ENCODE measurements around the gene IPO9. TPM values are rescaled to one million over a fixed set of nuclear protein-coding genes. Genes with fewer than 3 reads are reported as not detected.

IPO9 gene
- total RNA-seq, 2 experiments from 2014 or later = 50.4 to 51.2 TPM

DNA sequence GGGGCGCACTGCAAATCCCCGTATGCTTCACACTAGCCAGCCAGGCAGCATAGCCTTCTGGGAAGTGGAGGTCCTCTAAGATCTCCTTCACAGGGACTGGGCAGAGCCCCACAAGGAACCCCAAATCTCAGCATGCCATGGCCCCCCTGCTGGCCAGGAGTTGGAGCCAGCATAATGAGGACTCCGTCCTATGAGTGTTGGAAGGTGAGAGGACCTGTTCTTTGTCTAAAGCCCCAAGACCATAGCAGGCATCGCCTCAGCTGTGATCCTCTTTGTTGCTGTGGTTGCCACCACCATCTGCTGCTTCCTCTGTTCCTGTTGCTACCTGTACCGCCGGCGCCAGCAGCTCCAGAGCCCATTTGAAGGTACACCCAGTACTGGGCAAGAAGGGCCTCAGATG lies 61.3 kb downstream of the IPO9 start:
- H3K4me1 Mint-ChIP-seq = peaks cover 2% of the 10 kb centered on the region
- POLR2A ChIA-PET = no interaction called here
- H3K27me3 Mint-ChIP-seq = peaks cover 50% of the 10 kb centered on the region
- no peak overlapping the region for H3K27ac Mint-ChIP-seq
- no peak overlapping the region for H3K4me3 Mint-ChIP-seq
- no peak for ATAC-seq (ENCODE audit: low read depth)
- DNase-seq = no peak
- H3K9me3 Mint-ChIP-seq = no peaks in the 10 kb centered on the region
- no peaks in the 10 kb centered on the region for H3K36me3 Mint-ChIP-seq

DNA sequence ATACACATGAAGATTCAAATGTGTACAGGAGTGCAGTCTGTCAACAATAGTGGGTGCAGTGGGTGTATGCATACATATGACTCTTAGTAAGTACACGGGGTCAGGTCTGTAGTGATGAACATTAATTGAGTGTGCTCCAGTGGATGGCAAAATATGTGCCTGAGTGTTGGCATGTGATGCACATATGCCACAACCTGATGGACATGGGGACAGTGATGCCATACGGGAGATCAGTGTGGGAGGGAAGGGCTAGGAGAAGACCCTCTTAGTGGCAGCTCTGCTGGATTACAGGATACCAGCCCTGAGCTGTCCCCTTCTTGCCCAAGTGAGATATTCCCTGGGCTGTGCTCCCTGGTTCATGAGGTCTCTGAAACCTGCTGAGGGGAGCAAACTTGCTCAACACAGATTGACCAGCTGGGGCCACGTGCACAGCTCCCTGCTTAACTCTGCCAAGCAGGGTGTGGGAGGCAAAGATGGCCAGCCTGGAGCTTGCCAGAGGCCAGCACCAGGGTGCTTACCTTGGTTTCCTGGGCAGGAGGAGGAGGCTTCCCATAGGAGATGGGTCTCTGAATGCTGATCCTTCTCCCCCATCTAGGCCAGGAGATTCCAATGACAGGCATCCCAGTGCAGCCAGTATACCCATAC lies 62.0 kb downstream of the IPO9 start:
- H3K27ac Mint-ChIP-seq = no peak overlapping the region
- H3K4me3 Mint-ChIP-seq = no peak overlapping the region
- ATAC-seq (ENCODE audit: low read depth) (no peak), DNase-seq (no peak)
- no peaks in the 10 kb centered on the region for H3K36me3 Mint-ChIP-seq
- peaks cover 47% of the 10 kb centered on the region for H3K27me3 Mint-ChIP-seq
- peaks cover 3% of the 10 kb centered on the region for H3K4me1 Mint-ChIP-seq
- H3K9me3 Mint-ChIP-seq = no peaks in the 10 kb centered on the region
- POLR2A ChIA-PET = no interaction called here

DNA sequence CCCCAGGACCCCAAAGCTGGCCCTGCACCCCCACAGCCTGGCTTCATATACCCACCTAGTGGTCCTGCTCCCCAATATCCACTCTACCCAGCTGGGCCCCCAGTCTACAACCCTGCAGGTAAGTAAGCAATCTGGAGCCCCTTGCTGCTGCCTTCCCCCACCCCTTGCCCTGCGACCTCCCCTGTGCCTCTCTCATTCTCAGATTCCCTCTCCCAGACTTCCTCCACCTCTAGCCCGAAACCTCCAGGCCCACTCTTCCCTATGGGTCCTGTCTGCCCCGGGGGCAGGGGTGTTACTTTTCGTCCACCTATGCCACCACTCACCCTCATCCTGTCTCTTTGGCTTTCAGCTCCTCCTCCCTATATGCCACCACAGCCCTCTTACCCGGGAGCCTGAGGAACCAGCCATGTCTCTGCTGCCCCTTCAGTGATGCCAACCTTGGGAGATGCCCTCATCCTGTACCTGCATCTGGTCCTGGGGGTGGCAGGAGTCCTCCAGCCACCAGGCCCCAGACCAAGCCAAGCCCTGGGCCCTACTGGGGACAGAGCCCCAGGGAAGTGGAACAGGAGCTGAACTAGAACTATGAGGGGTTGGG lies 62.6 kb downstream of the IPO9 start:
- Mint-ChIP-seq H3K27me3 (peaks cover 47% of the 10 kb centered on the region), H3K27ac (no peak overlapping the region), H3K4me1 (peaks cover 10% of the 10 kb centered on the region), H3K36me3 (no peaks in the 10 kb centered on the region), H3K9me3 (no peaks in the 10 kb centered on the region), H3K4me3 (no peak overlapping the region)
- POLR2A ChIA-PET = no interaction called here
- DNase-seq (no peak), ATAC-seq (ENCODE audit: low read depth) (no peak)

DNA sequence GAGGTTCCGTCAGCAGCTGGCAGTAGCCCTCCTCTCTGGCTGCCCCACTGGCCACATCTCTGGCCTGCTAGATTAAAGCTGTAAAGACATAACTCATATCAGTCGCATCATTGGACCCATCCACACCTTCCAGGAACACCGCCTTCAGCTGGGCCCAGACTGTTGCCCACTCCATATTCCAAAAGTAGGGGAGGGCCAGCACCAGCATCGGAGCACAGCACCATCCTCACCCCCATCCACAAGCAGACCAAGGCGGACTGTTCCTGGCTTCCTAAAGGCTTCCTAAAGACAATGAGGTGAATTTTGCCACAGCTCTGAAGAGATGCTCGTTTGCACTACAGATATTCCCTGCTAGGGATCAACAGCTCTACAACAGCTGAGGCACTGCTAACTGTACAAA lies 63.3 kb downstream of the IPO9 start:
- Mint-ChIP-seq H3K4me1 (peaks cover 10% of the 10 kb centered on the region), H3K9me3 (no peaks in the 10 kb centered on the region), H3K36me3 (no peaks in the 10 kb centered on the region), H3K4me3 (no peak overlapping the region), H3K27ac (no peak overlapping the region), H3K27me3 (peaks cover 40% of the 10 kb centered on the region)
- no peak for ATAC-seq (ENCODE audit: low read depth)
- POLR2A ChIA-PET = interaction anchor here (1.1 kb wide), 1 partner anchor 9 kb away, joined by 3 read pairs; no protein-coding TSS in a partner anchor
- no peak for DNase-seq

DNA sequence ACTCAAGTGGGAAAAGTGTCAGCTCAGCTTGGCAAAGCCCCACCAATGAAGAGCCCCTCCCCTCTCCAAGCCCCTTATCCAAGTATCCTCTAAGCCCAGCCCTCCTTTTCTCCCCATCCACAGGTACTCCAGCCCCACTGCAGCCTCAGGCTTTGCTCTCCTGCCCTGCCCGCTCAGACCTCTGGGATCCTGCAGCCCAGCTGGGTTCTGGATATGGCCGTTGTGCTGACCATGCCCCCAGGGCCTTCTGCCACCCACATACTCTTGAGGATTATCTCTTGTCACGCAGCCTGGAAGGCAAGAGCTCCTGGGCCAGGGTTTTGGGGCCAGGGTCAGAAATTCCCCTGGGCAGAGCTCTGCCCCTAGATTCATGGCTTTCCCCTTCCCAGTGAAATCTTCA lies 64.5 kb downstream of the IPO9 start:
- Mint-ChIP-seq H3K27ac (no peak overlapping the region), H3K4me1 (peaks cover 10% of the 10 kb centered on the region), H3K4me3 (no peak overlapping the region), H3K36me3 (no peaks in the 10 kb centered on the region), H3K9me3 (no peaks in the 10 kb centered on the region), H3K27me3 (peaks cover 30% of the 10 kb centered on the region)
- ATAC-seq (ENCODE audit: low read depth) (no peak), DNase-seq (no peak)
- POLR2A ChIA-PET = no interaction called here

DNA sequence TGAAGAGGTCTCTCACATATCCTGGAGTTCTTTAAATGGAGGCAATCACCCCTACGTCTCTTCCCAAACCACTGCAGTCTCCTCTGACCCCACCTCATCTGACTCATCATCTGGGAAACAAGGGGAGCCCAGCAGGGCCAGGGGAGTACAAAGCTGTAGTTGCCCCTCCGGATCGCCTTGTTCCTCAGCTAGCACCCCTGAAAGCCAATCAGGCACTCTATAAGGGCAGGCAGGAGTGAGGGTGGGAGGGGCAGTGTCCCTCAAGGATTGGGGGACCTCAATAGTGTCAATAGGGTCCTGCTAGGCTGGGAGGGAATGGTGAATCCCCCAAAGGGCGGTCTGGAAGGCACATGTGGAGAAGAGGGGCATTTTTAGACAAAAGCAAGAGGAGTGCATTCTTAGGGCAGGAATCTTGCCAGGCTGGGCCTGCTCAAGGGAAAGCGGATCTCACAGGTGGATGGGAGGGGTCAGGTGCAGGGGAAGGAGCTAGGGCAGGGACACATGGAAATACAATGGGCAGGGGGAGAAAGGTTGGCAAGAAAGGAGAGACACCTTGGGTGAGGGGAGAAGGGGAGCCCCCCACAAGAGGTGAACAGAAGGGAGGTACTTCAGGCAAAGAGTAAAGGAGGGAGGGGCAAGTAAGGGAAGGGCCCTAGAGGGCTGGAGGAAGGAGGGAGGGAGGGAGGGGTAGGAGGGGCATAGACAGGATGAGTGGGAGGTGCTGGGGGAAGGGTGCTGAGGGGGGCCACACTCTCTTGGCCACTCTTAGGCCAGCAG lies 65.6 kb downstream of the IPO9 start:
- Mint-ChIP-seq H3K27ac (no peak overlapping the region), H3K27me3 (peaks cover 28% of the 10 kb centered on the region), H3K36me3 (no peaks in the 10 kb centered on the region), H3K4me3 (no peak overlapping the region), H3K4me1 (peaks cover 10% of the 10 kb centered on the region), H3K9me3 (no peaks in the 10 kb centered on the region)
- no peak for ATAC-seq (ENCODE audit: low read depth)
- no peak for DNase-seq
- POLR2A ChIA-PET = interaction anchor here (1.2 kb wide), 1 partner anchor 8 kb away, joined by 4 read pairs; no protein-coding TSS in a partner anchor

DNA sequence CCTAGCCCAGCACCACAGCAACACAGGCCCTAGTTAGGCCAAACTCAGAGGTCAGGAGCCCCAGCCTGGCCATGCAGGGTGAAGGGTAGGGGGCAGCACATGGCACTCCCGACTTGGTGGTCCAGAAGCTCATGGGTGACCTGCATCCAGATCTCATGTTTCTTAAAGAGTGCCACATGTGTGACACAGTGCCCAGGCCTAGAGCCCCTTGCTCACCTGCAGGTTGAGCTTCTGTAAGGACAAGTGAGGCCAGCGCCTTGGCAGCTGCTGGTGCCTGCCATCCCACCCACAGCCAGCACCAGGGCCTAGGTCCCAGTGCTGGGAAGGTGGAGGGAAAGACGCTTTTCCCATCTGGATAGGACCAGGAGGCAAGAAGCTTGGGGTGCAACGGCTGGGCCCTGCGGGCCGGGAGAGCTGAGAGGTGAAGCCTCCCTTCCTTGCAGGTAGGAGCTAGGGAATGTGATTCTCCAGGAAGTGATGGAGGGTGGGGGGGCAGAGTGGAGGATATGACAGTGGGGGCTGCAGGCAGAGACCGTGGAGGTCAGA lies 66.2 kb downstream of the IPO9 start:
- Mint-ChIP-seq H3K27me3 (peaks cover 25% of the 10 kb centered on the region), H3K4me3 (no peak overlapping the region), H3K4me1 (peaks cover 10% of the 10 kb centered on the region), H3K9me3 (no peaks in the 10 kb centered on the region), H3K27ac (no peak overlapping the region), H3K36me3 (no peaks in the 10 kb centered on the region)
- DNase-seq = peak; percentile 33
- ATAC-seq (ENCODE audit: low read depth) = no peak
- POLR2A ChIA-PET = interaction anchor here (1.2 to 1.6 kb wide), 3 partner anchors 8 to 79 kb away, joined by 4 to 10 read pairs (median 6); partner anchors contain the start of gene TIMM17A

DNA sequence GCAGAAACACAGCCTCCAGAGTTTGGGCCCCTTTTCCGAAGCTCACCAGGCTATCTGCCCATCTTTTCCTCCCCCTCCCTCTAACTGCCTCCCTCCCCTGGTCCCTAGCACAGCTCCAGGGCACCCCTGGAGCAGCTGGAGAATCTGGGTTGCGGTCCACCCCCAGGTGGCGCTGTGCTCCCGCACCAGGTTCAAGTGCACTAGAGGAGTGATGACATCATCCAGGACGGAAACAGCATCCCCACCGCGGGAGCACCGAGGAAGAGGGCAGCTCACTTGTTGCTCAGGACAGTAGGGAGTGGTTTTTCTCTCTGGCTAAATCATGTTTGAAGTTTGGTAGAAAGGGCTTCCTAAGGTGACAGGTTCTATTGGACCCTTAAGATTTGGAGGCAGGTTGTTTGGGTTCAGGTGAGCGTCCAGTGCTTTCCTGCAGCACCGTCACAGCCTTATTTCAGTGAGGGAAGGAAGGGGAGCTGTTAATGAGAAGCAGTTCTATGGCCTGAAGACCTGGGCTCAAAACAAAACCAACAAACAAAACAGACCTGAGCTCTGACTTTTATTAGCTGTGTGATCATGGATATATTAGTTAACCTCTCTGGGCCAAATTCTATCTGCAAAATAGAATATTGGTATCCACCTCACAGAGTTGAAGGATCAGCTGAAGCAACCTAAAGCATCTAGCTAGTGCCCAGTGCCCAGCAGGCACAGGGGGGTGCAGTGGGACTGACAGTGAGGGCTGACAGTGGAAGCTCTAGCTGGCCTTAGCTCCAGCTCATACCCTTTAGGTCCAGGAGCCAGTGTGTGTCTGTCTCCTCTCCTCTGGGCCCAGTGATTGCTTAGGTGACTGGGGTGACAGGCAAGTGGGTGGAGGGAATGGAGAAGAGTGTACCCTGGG lies 67.2 kb downstream of the IPO9 start:
- Mint-ChIP-seq H3K27ac (peak overlapping the region; percentile 75), H3K4me1 (peaks cover 10% of the 10 kb centered on the region), H3K36me3 (no peaks in the 10 kb centered on the region), H3K27me3 (peaks cover 23% of the 10 kb centered on the region), H3K9me3 (no peaks in the 10 kb centered on the region), H3K4me3 (peak overlapping the region; percentile 64)
- POLR2A ChIA-PET = interaction anchor here (0.6 to 1.6 kb wide), 7 partner anchors 9 to 87 kb away, joined by 3 to 10 read pairs (median 4); partner anchors contain the start of genes RNPEP and TIMM17A
- ATAC-seq (ENCODE audit: low read depth) (peak; percentile 90), DNase-seq (peak; percentile 91)

DNA sequence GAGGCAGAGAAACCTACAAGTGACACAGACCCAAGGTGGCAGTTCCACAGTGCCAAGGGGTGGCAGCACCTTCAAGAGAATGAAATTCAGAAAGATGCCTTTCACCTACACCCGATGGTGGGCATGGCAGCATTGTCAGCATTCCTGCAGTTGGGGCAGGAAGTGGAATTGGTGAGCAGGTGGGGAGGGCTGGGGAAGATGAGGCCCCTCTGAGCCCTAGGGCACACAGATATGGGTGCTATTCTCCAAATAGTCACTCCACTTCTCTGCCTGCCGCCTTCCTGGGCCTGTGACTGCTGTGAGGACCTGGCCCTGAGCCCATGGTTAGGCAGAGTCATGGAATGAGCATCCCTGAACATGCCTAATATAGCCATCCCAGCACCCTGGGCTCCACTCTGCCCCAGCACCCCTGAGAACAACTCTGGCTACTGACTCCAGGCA lies 68.0 kb downstream of the IPO9 start:
- H3K9me3 Mint-ChIP-seq = no peaks in the 10 kb centered on the region
- H3K27me3 Mint-ChIP-seq = peaks cover 18% of the 10 kb centered on the region
- no peak overlapping the region for H3K4me3 Mint-ChIP-seq
- peak; percentile 28 for DNase-seq
- H3K27ac Mint-ChIP-seq = no peak overlapping the region
- peaks cover 10% of the 10 kb centered on the region for H3K4me1 Mint-ChIP-seq
- no peaks in the 10 kb centered on the region for H3K36me3 Mint-ChIP-seq
- no peak for ATAC-seq (ENCODE audit: low read depth)
- POLR2A ChIA-PET = interaction anchor here (0.6 to 1.6 kb wide), 2 partner anchors 23 to 77 kb away, joined by 3 to 6 read pairs; no protein-coding TSS in a partner anchor

DNA sequence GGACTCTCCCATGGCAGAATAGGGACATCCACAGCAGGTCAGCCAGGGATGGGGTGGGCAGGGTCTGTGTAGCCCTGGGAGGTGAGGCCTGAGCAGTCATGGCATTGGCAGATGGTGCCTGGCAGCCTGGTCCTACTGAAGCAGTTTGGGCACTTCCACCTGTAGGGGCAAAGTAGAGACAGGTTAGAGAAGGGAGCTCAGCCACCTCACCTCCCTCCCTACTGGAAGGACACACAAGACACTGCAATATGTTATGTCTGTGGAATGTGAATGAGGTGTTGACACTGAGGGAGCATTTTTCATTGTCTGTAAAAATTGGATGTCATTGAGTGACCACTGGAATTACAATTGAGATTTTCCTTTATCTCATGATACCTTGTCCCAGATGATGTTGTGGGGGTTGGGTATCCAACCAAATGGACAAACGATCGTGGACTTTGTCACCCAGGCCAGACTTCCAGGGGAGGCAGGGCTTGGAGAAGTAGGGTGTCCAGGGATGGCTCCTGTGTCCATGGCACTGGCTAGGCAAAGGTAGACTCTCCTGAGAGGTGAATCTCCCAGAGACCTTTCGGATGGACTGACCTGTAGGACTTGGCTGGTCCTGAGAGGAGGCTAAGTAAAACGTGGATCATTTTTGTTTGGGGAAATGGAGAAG lies 69.4 kb downstream of the IPO9 start:
- H3K4me1 Mint-ChIP-seq = peaks cover 10% of the 10 kb centered on the region
- H3K9me3 Mint-ChIP-seq = no peaks in the 10 kb centered on the region
- no peak overlapping the region for H3K4me3 Mint-ChIP-seq
- H3K36me3 Mint-ChIP-seq = no peaks in the 10 kb centered on the region
- POLR2A ChIA-PET = no interaction called here
- no peak overlapping the region for H3K27ac Mint-ChIP-seq
- DNase-seq (no peak), ATAC-seq (ENCODE audit: low read depth) (no peak)
- peaks cover 16% of the 10 kb centered on the region for H3K27me3 Mint-ChIP-seq

DNA sequence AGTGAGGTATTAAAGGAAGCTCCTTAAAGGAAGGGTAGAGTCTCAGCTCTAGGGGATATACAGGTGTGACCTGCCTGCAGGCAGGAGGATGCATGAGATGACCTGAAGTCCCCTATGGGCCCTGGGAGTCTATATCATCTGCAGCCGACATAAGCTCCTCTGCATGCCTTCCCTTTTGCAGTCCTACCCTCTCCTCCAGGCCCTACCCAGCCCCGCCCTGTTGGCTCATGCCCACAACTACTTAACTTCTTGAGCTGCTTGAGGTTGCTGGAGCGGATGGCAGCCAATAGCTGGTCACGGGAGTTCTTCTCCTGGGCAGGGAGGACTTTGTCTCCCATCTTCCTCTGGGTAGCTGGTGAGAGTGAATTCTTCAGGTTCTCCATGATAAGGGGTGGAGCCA lies 70.0 kb downstream of the IPO9 start:
- H3K27ac Mint-ChIP-seq = no peak overlapping the region
- POLR2A ChIA-PET = no interaction called here
- no peak for DNase-seq
- no peak overlapping the region for H3K4me3 Mint-ChIP-seq
- no peak for ATAC-seq (ENCODE audit: low read depth)
- H3K4me1 Mint-ChIP-seq = peaks cover 10% of the 10 kb centered on the region
- H3K27me3 Mint-ChIP-seq = peaks cover 12% of the 10 kb centered on the region
- H3K9me3 Mint-ChIP-seq = no peaks in the 10 kb centered on the region
- H3K36me3 Mint-ChIP-seq = no peaks in the 10 kb centered on the region

DNA sequence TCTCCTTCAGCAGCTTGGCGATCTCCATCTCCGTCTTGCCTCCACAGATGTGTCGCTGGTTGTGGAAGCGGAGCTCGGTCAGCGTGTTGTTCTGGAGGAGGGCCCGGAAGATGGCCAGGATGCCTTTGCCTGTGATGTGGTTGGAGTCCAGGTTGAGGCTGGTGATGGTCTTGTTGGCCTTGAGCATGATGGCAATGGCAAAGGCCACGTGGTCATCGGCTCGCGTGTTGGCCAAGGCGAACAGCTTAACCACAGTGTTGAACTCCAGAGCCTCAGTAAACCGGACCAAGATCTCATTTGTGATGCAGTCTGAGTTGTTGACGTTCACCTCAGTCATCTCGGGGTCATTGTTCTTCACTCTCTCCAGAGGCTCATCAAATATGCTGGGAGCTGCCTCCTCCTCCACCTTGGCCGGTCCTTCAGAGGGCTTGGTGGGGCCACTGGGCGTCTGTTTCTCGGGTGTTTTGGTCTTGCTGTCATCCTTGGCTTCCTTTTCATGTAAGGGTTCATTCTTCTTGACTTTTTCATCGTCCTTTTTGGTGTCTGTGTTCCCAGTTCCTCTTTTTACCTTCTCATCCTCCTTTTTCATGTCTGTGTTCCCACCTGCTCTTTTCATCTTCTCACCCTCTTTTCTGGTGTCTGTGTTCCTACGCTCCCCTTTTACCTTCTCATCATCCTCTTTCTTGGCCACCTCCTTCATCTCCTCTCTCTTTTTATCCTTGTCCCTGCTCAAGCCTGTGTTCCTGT lies 70.9 kb downstream of the IPO9 start:
- H3K36me3 Mint-ChIP-seq = no peaks in the 10 kb centered on the region
- ATAC-seq (ENCODE audit: low read depth) (no peak), DNase-seq (no peak)
- POLR2A ChIA-PET = no interaction called here
- H3K4me1 Mint-ChIP-seq = peaks cover 10% of the 10 kb centered on the region
- H3K4me3 Mint-ChIP-seq = no peak overlapping the region
- H3K27ac Mint-ChIP-seq = peak overlapping the region; percentile 37
- H3K27me3 Mint-ChIP-seq = peaks cover 14% of the 10 kb centered on the region
- H3K9me3 Mint-ChIP-seq = no peaks in the 10 kb centered on the region

Data from activated naive CD8-positive, alpha-beta T cell treated with anti-CD3 and anti-CD28 coated beads, Interleukin-2, amount 10 ng/mL, durations not matched to agents 7 days and 5 days (primary cell).